HG02763 (cell line): ENCODE data around the gene NDUFS4.
"Not testable (repeated sequence)": the region's sequence is repeated elsewhere in the genome, so short reads cannot be mapped to it uniquely, and the experiment has no call there.

ENCODE experiments used
- ATAC-seq: cut with Tn5 transposase; IDR thresholded peaks from one replicate; pipeline ENCODE4 v1.9.1; 2021; ENCODE audit warnings: mild to moderate bottlenecking, moderate library complexity; ENCODE audit not compliant: unreplicated experiment

NDUFS4 gene

GRCh38 chr5:53649352-53649751, 88.9 kb downstream of the NDUFS4 start:
- ATAC-seq: no peak

GRCh38 chr5:53660573-53660972, 100.1 kb downstream of the NDUFS4 start:
- ATAC-seq: not testable (repeated sequence)

- not testable (repeated sequence) for ATAC-seq
These were observed 104.9 kb downstream of the NDUFS4 start for GRCh38 chr5:53665313-53665712.

- ATAC-seq: no peak
These were observed 107.2 kb downstream of the NDUFS4 start for GRCh38 chr5:53667621-53668020.

GRCh38 chr5:53671447-53671846, 111.0 kb downstream of the NDUFS4 start:
- ATAC-seq: no peak

DNA sequence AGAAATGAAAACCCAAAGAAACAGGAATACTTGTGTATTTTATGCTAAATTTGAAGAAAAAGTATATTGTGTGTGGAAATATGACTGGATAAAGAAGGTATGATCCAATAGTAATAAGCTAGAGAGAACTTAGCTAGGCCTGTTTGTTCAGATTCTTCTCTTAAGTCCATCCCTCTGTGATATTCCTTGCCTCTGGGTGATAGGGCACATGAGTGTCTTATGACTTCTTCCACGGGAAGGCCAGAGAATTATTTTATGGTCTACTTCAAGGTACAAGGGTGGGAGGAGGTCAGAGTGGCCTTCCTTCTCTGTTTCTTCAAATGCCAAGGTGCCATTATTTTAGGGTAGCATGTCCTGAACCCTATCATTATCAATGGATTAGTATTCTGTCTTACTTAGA, 113.7 kb downstream of the NDUFS4 start:
- ATAC-seq: no peak

DNA sequence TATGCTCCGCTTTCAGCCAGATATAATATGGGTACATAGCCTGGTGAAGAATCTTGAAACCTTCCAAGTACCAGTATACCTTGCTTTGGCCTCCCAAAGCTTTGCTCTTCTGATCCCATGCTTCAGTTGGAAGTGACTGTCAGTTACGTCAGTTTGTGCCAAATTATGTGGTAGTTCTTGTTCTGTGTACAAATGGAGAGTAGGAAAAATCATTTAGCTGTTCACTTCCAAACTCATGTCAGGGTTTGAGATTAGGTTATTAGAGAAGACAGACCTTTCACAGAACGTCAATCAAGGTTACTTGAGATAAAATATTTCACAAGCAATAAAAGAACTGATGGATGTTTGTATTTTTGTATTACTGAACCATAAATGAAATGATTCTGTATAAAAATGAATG, 117.2 kb downstream of the NDUFS4 start:
- no peak for ATAC-seq

GRCh38 chr5:53678981-53679660, 118.7 kb downstream of the NDUFS4 start:
- ATAC-seq: no peak

- ATAC-seq: no peak
These were observed 120.6 kb downstream of the NDUFS4 start for GRCh38 chr5:53681079-53681478.

- ATAC-seq: no peak
These were observed 130.6 kb downstream of the NDUFS4 start for GRCh38 chr5:53691014-53691413.

GRCh38 chr5:53694520-53695022, 134.1 kb downstream of the NDUFS4 start:
- ATAC-seq: no peak

DNA sequence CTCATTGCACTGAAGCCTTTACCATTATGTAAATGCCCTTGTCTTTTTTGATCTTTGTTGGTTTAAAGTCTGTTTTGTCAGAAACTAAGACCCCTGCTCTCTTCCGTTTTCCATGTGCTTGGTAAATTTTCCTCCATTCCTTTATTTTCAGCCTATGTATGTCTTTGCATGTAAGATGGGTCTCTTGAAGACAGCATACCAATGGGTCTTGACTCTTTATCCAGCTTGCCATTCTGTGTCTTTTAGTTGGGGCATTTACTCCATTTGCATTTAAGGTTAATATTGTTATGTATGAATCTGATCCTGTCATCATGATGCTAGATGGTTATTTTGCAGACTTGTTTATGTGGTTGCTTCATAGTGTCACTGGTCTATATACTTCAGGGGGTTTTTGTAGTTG, 150.0 kb downstream of the NDUFS4 start:
- not testable (repeated sequence) for ATAC-seq

GRCh38 chr5:53712327-53712726, 151.9 kb downstream of the NDUFS4 start:
- ATAC-seq: no peak

GRCh38 chr5:53713978-53714666, 153.7 kb downstream of the NDUFS4 start:
- ATAC-seq: no peak

- ATAC-seq: no peak
These were observed 154.2 kb downstream of the NDUFS4 start for GRCh38 chr5:53714667-53715010.

GRCh38 chr5:53726121-53726520, 165.7 kb downstream of the NDUFS4 start:
- no peak for ATAC-seq

DNA sequence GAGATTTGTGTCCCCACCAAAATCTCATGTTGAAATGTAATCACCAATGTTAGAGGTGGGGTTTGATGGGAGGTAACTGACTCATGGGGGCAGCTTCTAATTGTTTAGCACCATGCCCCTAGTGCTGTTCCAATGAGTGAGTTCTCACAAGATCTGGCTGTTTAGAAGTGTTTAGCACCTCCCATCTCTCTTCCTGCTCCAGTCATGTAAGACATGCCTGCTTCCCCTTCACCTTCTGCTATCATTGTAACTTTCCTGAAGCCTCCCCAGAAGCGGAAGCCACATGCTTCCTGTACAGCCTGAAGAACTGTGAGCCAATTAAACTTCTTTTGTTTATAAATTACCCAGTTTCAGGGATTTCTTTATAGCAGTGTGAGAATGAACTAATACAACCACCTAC, 170.5 kb downstream of the NDUFS4 start:
- no peak for ATAC-seq
